AG09319 (cell line): ENCODE data around the gene ZNF236.
"Not testable (repeated sequence)": the region's sequence is repeated elsewhere in the genome, so short reads cannot be mapped to it uniquely, and the experiment has no call there.

Source experiments
- DNase-seq: peaks from one replicate; pipeline ENCODE4 v3.0.0-alpha.2; 2010; ENCODE audit warnings: low read depth; ENCODE audit errors: extremely low read depth
- CTCF ChIP-seq: IDR thresholded peaks from 2 replicates; pipeline ENCODE4 v1.5.1; 2011; ENCODE audit warnings: low read depth, mild to moderate bottlenecking, inconsistent platforms, low read length, moderate library complexity

The ZNF236 gene

GRCh38 chr18:76957384-76958355 lies 135.3 kb downstream of the ZNF236 start:
- TF ChIP-seq CTCF: no peak
- DNase-seq: no peak

GRCh38 chr18:76958692-76959341 lies 136.5 kb downstream of the ZNF236 start:
- no peak for TF ChIP-seq CTCF
- no peak for DNase-seq

GRCh38 chr18:76959605-76960004 lies 137.2 kb downstream of the ZNF236 start:
- no peak for TF ChIP-seq CTCF
- no peak for DNase-seq

GRCh38 chr18:76960528-76961035 lies 138.2 kb downstream of the ZNF236 start:
- no peak for DNase-seq
- no peak for TF ChIP-seq CTCF

GRCh38 chr18:76962851-76963250 lies 140.5 kb downstream of the ZNF236 start:
- DNase-seq: no peak
- TF ChIP-seq CTCF: no peak

- TF ChIP-seq CTCF: no peak
- DNase-seq: no peak
Measured at GRCh38 chr18:76963936-76964335, 141.6 kb downstream of the ZNF236 start.

- DNase-seq: not testable (repeated sequence)
Measured at GRCh38 chr18:76965555-76966151, 143.3 kb downstream of the ZNF236 start.

- not testable (repeated sequence) for DNase-seq
Measured at GRCh38 chr18:76967299-76967698, 144.9 kb downstream of the ZNF236 start.
